WTC11 (cell line): ENCODE measurements around the gene CENPVL3.

Experiments used
- E2F5 ChIP-seq: sonication (generic); formaldehyde crosslinking; IDR thresholded peaks from 2 replicates; pipeline ENCODE4 v1.8.1; 2022; ENCODE audit warnings: mild to moderate bottlenecking, moderate library complexity, missing genetic modification reagents
- FOXP1 ChIP-seq: sonication (generic); formaldehyde crosslinking; IDR thresholded peaks from 2 replicates; pipeline ENCODE4 v1.8.0; 2022; ENCODE audit warnings: missing genetic modification reagents, mild to moderate bottlenecking, moderate library complexity, borderline replicate concordance
- ZNF423 ChIP-seq: fragments of 250-450 bp; sonication (Bioruptor Pico); IDR thresholded peaks from 2 replicates; pipeline ENCODE4 v2.1.2; 2022; ENCODE audit warnings: mild to moderate bottlenecking, moderate library complexity
- TF ChIP-seq, protein P1 (sequence below): sonication (generic); formaldehyde crosslinking; IDR thresholded peaks from 2 replicates; pipeline ENCODE4 v1.8.1; 2023; ENCODE audit warnings: mild to moderate bottlenecking, missing genetic modification reagents

- no peak for TF ChIP-seq ZNF423 (CRISPR knock-in tag)
- no peak for TF ChIP-seq E2F5 (CRISPR knock-in tag)
- TF ChIP-seq, protein P1, sequence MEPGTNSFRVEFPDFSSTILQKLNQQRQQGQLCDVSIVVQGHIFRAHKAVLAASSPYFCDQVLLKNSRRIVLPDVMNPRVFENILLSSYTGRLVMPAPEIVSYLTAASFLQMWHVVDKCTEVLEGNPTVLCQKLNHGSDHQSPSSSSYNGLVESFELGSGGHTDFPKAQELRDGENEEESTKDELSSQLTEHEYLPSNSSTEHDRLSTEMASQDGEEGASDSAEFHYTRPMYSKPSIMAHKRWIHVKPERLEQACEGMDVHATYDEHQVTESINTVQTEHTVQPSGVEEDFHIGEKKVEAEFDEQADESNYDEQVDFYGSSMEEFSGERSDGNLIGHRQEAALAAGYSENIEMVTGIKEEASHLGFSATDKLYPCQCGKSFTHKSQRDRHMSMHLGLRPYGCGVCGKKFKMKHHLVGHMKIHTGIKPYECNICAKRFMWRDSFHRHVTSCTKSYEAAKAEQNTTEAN (CRISPR knock-in tag): no peak
- TF ChIP-seq FOXP1 (CRISPR knock-in tag): no peak
Measured at GRCh38 chrX:51571874-51572273, 46.8 kb downstream of the CENPVL3 start.
